Measurements from ENCODE around the gene SLC30A4. TPM values are rescaled to one million over a fixed set of nuclear protein-coding genes. Genes with fewer than 3 reads are reported as not detected.

SLC30A4 gene
- total and polyA plus RNA-seq, 2 of the 8 experiments (the other 6 are each of a cell fraction or from before 2014, with no cell fraction given), result under 0.01 to 0.07 TPM

- Histone ChIP-seq H3K27me3 (replicated peaks in 1 of 4; ENCODE audit: control insufficient read depth in 3 of 4, extremely low read depth in 1 of 4, insufficient read depth in 3 of 4, low read length in 3 of 4) (no peaks in the 10 kb centered on the region), H3K56ac (replicated peaks; ENCODE audit: insufficient read length, low read depth, low read length) (no peak overlapping the region), H3K9me3 (ENCODE audit: insufficient read depth in 2 of 2, low read depth in 1 of 2, low read length in 1 of 2) (no peaks in the 10 kb centered on the region), H3K4me2 (ENCODE audit: insufficient read depth in 1 of 2, low read depth in 2 of 2, low read length in 2 of 2) (no peak overlapping the region), H2BK120ac (replicated peaks; ENCODE audit: low read depth, low read length) (no peak overlapping the region), H3K4ac (replicated peaks; ENCODE audit: insufficient read length, low read depth, low read length) (no peak overlapping the region), H4K20me1 (replicated peaks in 1 of 2; ENCODE audit: control insufficient read depth in 1 of 2, insufficient read depth in 2 of 2, low read length in 2 of 2) (no peaks in the 10 kb centered on the region), H4K91ac (replicated peaks; ENCODE audit: insufficient read length, low read length) (no peak overlapping the region), H3K18ac (ENCODE audit: extremely low read depth, low read length) (no peak overlapping the region), H3K79me2 (ENCODE audit: control insufficient read depth in 1 of 2, insufficient read depth in 2 of 2, low read length in 2 of 2) (no peaks in the 10 kb centered on the region), H4K5ac (ENCODE audit: insufficient read length, low read depth, low read length) (no peak overlapping the region), H2AFZ (ENCODE audit: low read length) (no peak overlapping the region), H3K23me2 (ENCODE audit: low read depth, low read length) (no peaks in the 10 kb centered on the region), H3K36me3 (ENCODE audit: control insufficient read depth in 2 of 4, insufficient read depth in 4 of 4, low read length in 3 of 4) (no peaks in the 10 kb centered on the region), H3K14ac (ENCODE audit: insufficient read length) (no peak overlapping the region), H3K4me3 (ENCODE audit: extremely low read depth in 1 of 4, insufficient read depth in 2 of 4, low read depth in 3 of 4, low read length in 4 of 4) (no peak overlapping the region), H3K79me1 (ENCODE audit: low read depth, low read length) (no peaks in the 10 kb centered on the region), H3K27ac (ENCODE audit: low read depth, low read length) (no peak overlapping the region), H2BK5ac (ENCODE audit: low read depth, low read length) (no peak overlapping the region), H4K8ac (ENCODE audit: extremely low read depth, insufficient read depth, low read length) (no peak overlapping the region), H2BK20ac (ENCODE audit: low read length) (no peak overlapping the region), H3K23ac (ENCODE audit: insufficient read length) (no peak overlapping the region), H3K9ac (replicated peaks in 1 of 4; ENCODE audit: extremely low read depth in 1 of 4, low read depth in 3 of 4, low read length in 3 of 4) (no peak overlapping the region), H2BK15ac (ENCODE audit: low read length) (no peak overlapping the region), H2BK12ac (ENCODE audit: low read depth, low read length) (no peak overlapping the region), H3K4me1 (replicated peaks in 1 of 4; ENCODE audit: control insufficient read depth in 3 of 4, insufficient read depth in 4 of 4, low read length in 3 of 4) (peaks cover 0 to 3% (median 1%) of the 10 kb centered on the region in 4 experiments; a peak in 2 of 7 replicates), H2AK5ac (ENCODE audit: low read depth, low read length) (no peak overlapping the region)
- WGBS, 2 experiments (ENCODE audit: extremely low coverage in 1 of 2, insufficient coverage in 1 of 2, insufficient read length in 1 of 2, insufficient replicate concordance in 2 of 2, low coverage in 1 of 2, low lambda C conversion rate in 2 of 2, missing lambda C conversion rate in 1 of 2), result 76% methylated on average over 1 of the region's 1 CpG; no CpG with 5 or more reads in 1 of the 2 experiments
- TF ChIP-seq NANOG (IDR thresholded peaks at IDR 0.05; ENCODE audit: insufficient read depth, low read depth, low read length, poor library complexity, severe bottlenecking) (no peak), RFX5 (IDR thresholded peaks at IDR 0.05; ENCODE audit: borderline replicate concordance, low read depth, low read length) (no peak), RXRA (IDR thresholded peaks at IDR 0.05; ENCODE audit: insufficient read depth, low read depth, low read length) (no peak), EGR1 (IDR thresholded peaks at IDR 0.05; ENCODE audit: borderline replicate concordance, low read depth, low read length) (no peak), POLR2A (IDR thresholded peaks at IDR 0.05; ENCODE audit: control extremely low read depth in 1 of 2, low read depth in 2 of 2, low read length in 2 of 2) (no peak), SIRT6 (IDR thresholded peaks at IDR 0.05; ENCODE audit: low read length) (no peak), TEAD4 (IDR thresholded peaks at IDR 0.05; ENCODE audit: low read depth, low read length) (no peak), SIX5 (IDR thresholded peaks at IDR 0.05; ENCODE audit: low read depth, low read length) (no peak), EZH2 (IDR thresholded peaks at IDR 0.05; ENCODE audit: low read depth, low read length, severe bottlenecking) (no peak), YY1 (IDR thresholded peaks at IDR 0.05; ENCODE audit: low read depth, low read length) (no peak), TAF1 (IDR thresholded peaks at IDR 0.05; ENCODE audit: low read depth, low read length) (no peak), SP1 (IDR thresholded peaks at IDR 0.05; ENCODE audit: low read depth, low read length) (no peak), TCF12 (IDR thresholded peaks at IDR 0.05; ENCODE audit: low read depth, low read length) (no peak), KDM1A (IDR thresholded peaks at IDR 0.05; ENCODE audit: borderline replicate concordance, low read length) (no peak)
- ChIA-PET CTCF (ENCODE audit: partially characterized antibody) (interaction anchor here (2.1 kb wide), 1 partner anchor 40 kb away, joined by 11 read pairs; no protein-coding TSS in a partner anchor), POLR2A (ENCODE audit: partially characterized antibody) (no interaction called here)
- DNase-seq (ENCODE audit: low read depth in 1 of 2, low spot score in 2 of 2) (no peak), FAIRE-seq (no peak)
Observed at GRCh38 chr15:45534821-45535220, 12.3 kb upstream of the SLC30A4 start.

Measured in H1 (cell line).